TTC549 (cell line): ENCODE results near the gene AOAH.

ENCODE experiments used
- FAIRE-seq: peaks from 2 replicates; lab custom pipeline; 2012; peaks lifted over from hg19 to GRCh38; lab: Jason Lieb, UNC

AOAH gene

GRCh38 chr7:36538126-36538525 is 186.2 kb downstream of the AOAH start:
- no peak for FAIRE-seq

DNA sequence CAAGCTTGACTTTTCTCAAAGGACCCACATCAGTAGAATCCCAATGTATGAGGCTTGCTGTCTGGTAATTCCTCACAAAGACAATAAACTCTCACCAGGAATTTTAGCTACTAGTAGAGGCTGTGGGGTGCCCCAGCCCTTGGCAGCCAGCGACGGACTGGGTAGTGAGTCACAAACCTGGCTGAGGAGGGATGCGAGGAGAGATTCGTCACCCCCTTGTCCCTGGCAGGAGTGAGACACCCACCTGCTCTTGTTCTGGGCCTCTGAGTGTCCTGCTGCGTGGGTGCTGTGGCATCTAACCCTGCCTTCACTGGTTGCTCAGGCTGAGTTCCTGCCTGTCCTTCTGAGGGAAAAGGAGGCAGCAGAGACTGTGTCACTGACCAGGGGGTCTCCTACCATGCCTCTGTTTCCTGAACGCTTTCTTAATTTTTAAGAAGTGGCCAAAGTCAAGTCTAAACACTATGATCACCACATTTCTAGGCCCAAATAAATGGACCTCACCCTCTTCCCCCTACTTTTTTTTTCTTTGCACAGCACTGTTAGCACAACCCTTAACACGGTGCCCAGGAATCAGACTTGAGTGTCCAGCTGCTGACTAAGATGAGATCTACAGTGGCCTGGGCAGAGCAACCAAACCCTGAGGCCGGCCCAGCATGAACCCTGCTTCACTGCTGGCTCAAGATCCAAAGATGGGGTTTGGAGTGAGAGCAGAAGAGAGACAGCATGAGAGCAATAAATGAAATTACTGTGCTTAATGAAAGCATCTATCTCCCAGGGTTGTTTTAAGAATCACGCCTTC is 188.2 kb downstream of the AOAH start:
- no peak for FAIRE-seq

GRCh38 chr7:36533717-36534116 is 190.6 kb downstream of the AOAH start:
- FAIRE-seq = no peak

GRCh38 chr7:36532981-36533499 is 191.3 kb downstream of the AOAH start:
- FAIRE-seq = no peak

GRCh38 chr7:36531951-36532350 is 192.3 kb downstream of the AOAH start:
- FAIRE-seq = no peak

DNA sequence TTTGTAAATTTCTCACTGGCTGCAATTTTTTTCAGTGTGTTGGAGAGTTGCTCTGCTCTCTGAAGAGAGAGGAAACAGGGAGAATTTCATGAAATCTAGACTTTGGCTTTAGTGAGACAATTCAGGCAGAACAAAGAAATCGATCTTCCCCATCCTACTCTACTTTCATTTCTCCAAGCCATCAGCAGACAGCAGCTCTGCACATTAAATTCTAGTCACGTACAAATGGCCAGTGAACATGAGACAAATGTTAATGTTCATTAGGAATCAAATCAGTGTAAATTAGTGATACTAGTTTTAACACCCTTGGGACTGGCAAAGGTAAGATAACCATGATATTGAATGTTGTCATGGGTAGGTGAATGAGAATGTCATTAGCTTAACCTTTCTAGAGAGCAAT is 193.8 kb downstream of the AOAH start:
- FAIRE-seq = no peak

DNA sequence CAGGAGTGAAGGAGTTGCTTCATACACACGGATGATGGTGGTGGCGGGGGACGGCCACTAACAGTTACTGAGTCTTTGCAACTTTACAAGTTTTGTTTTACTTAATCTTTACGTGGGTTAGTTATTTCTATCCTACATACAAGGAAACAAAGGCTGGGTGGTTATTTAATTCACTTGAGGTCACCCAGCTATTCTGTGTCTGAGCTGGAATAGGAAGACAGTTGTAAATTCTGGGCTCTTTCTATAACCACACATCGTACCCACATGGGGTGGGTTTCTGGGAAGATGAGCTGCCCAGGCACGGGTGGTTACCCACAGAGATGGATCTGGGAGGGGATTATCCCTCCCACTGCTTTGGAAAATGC is 196.8 kb downstream of the AOAH start:
- FAIRE-seq = no peak

- FAIRE-seq = no peak
Observed at GRCh38 chr7:36526863-36527548, 197.3 kb downstream of the AOAH start.

DNA sequence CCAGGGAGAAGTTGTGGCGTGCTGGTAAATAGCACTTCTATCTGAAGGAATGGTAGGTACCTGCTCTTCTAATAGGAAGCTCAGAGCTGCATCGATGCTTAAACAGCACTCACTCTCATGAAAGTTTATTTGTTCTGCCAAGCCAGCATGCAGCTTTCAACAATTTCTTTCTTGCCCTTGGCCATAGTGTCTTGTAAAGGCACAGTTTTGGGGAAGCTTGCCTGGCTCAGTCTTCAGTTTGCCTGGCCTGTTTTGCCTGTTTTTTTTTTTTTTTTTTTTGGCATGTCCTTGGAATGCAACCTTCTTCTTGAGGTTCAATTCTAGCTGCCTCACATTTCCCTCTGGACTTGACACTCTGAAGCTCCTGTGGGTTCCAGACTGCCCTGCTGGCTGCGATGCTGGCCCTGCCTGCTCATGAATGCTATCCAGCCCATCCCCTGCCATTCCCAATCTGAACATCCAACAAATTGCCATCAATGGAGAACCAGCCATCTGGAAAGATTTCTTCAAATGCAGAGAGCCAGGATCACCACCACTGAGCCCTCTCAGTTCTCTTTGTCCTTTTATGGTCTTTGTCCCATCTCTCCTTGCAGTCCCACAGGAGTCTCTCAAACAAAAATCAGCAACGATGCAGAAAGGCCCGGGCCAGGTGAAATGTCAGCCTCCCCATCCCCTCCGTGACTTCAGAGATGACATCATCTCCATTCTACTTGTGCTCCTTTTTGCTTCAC is 200.8 kb downstream of the AOAH start:
- no peak for FAIRE-seq

- no peak for FAIRE-seq
Observed at GRCh38 chr7:36522453-36523007, 201.8 kb downstream of the AOAH start.

DNA sequence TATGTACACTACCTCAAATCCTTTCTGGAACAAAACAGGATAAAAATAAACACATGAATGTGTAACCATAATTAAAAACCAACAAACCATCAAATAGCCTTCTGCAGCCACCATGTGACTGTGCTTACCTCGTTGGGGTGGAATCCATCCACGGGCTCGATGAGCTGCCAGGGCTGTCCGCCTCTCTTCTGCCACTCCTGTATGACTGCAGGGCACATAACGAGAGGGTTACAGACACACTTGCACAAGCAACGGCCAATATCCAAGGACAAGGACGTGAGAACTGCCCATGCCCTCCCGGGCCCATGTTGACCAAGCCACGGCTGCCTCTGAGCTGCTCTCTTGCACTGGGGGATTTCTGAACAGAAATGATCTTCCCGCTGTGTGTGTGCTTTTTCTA is 202.4 kb downstream of the AOAH start:
- no peak for FAIRE-seq

GRCh38 chr7:36521133-36521532 is 203.2 kb downstream of the AOAH start:
- FAIRE-seq = no peak

DNA sequence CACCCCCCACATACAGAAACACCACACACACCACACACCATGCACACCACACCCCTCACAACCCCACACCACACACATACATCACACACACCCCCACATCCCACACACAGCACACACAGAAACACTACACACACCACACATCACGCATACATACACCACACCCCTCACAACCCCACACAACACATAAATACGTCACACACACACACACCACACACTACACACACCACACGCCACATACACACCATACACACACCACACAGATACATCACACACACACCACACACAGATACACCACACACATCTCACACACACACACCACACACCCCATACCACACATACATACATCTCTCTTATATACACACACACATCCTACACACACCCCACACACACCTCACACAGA is 208.4 kb downstream of the AOAH start:
- no peak for FAIRE-seq

- no peak for FAIRE-seq
Observed at GRCh38 chr7:36514289-36515243, 209.7 kb downstream of the AOAH start.

GRCh38 chr7:36513393-36513792 is 210.9 kb downstream of the AOAH start:
- no peak for FAIRE-seq

DNA sequence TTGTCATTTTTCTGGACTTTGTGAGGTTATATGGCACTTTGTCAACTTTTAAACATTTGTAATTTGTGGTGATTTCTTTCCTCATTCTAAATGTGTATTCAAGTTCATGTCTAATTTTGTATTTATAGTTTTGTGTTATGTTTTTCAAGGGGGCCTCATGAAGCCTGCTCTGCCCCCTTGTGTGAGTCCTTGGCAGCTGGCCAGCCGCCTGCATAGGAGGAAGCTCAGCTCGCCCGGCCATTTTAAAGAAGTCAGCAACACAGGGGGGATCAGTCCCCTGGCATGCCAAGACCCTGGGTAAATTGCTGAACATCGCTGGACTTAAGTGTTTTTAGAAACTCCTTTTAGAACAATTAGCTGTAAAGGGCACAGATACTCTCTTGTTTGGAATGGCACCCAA is 211.7 kb downstream of the AOAH start:
- FAIRE-seq = no peak

DNA sequence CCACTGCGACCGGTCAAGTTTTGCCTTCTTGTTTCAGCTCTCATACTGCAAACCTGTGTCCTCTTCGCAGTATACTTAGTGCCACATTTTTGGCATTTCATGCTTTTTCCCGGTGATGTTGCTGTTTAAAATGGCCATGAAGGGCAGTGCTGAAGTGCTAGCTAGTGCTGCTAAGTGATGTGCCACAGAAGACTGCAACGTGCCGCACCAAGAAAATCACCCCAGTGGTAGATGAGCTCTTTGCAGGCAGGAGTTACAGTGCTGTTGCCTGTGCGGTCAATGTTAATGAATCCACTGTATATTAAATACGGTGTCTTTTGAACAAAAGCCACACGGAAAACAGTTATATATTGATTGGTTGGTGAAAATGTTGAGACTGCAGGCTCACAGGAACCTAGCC is 214.3 kb downstream of the AOAH start:
- FAIRE-seq = no peak

GRCh38 chr7:36507475-36508440 is 216.5 kb downstream of the AOAH start:
- no peak for FAIRE-seq

GRCh38 chr7:36506820-36507219 is 217.5 kb downstream of the AOAH start:
- FAIRE-seq = no peak

GRCh38 chr7:36506130-36506798 is 218.0 kb downstream of the AOAH start:
- no peak for FAIRE-seq
